ENCODE measurements around the gene EPHB6. TPM values are rescaled to one million over a fixed set of nuclear protein-coding genes. Genes with fewer than 3 reads are reported as not detected.

Gene EPHB6
- polyA plus RNA-seq, 3 donors, result 17.3 to 23.9 (median 23.5) TPM

DNA sequence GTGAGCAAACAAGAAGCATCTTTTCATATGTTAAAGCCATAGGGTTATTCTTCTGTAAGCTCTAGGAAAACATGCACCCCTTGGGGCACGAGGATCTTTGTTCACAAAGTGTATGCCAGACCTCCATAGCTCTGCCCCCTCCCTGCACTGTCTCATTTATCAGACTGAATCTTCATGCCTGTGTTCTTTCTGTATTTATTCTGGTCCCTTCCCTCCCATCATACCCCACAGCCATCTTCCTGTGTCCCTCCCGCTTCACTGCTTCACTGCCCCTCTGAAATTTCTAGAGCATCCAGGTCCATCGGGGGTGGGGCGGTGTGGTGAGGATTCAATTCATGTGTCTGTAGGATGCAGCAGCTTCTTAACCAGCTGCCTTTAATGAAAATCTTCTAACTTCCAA is 7.5 kb downstream of the EPHB6 start:
- DNase-seq (ENCODE audit: extremely low read depth in 1 of 11, low read depth in 9 of 11, low spot score in 4 of 11), result no peak

DNA sequence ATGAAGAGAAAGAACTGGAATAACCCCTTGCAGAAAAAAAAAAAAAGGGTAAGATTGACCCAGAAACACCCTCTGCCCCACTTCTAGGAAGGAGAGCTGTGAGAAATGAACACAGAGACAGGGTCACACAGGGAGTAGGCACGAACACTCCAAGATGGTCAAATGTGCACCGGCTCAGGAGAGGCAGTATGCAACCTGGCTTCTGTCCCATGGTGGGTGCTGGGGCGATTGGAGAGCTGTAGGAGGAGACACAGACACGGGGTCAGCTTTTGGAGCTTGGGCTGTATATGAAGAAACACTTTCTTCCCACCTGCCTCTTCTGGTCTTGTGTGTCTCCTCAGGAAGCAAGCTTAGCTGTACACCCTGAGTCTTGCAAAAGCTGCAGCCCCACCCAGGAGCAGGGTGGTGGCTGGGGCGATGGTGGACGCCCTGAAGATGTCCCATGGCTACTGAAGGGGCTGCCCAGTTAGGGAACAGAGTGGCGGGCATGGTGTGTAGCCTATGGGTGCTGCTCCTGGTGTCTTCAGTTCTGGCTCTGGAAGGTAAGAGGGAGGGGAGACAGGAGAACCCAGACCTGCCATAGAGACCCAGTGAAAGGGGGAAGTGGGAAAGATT is 8.0 kb downstream of the EPHB6 start:
- DNase-seq (ENCODE audit: extremely low read depth in 1 of 11, low read depth in 9 of 11, low spot score in 4 of 11), result no peak

DNA sequence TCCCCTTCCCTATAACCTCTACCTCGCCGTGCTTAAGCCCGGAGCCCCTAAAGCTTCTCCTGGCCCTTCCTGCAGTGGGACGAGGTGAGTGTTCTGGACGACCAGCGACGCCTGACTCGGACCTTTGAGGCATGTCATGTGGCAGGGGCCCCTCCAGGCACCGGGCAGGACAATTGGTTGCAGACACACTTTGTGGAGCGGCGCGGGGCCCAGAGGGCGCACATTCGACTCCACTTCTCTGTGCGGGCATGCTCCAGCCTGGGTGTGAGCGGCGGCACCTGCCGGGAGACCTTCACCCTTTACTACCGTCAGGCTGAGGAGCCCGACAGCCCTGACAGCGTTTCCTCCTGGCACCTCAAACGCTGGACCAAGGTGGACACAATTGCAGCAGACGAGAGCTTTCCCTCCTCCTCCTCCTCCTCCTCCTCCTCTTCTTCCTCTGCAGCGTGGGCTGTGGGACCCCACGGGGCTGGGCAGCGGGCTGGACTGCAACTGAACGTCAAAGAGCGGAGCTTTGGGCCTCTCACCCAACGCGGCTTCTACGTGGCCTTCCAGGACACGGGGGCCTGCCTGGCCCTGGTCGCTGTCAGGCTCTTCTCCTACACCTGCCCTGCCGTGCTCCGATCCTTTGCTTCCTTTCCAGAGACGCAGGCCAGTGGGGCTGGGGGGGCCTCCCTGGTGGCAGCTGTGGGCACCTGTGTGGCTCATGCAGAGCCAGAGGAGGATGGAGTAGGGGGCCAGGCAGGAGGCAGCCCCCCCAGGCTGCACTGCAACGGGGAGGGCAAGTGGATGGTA is 9.2 kb downstream of the EPHB6 start:
- no peak for DNase-seq (ENCODE audit: extremely low read depth in 1 of 11, low read depth in 9 of 11, low spot score in 4 of 11)

DNA sequence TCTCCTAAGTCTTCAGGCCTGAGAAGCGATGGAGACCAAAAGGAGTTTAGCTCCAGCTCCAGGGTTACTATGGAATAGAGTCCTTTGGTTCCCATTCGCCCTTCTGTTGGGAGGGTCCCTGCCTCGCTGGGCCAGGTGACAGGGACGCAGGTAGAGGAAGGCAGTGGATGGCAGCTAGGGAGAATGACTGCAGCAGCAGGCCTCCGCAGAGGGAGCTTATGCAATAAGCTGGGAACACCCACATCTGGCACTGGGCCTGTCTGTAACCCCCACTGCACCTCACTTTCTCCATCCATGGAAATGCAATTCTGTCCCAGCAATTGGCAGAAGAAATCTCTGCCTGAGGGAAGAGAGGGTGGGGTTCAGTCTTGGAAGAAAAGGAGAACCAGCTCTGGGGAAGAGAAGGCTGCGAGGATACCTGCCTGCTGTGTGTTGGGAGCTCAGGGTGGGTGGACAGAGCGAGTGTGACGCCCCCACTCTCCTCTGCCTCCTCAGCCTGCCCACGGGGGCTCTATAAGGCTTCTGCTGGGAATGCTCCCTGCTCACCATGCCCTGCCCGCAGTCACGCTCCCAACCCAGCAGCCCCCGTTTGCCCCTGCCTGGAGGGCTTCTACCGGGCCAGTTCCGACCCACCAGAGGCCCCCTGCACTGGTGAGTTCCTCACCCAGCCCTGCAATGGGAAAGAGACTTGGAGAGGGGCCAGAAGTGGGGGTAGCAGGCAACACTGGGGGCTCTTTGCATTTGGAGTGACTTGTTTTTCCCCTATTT is 10.3 kb downstream of the EPHB6 start:
- DNase-seq (ENCODE audit: extremely low read depth in 1 of 11, low read depth in 9 of 11, low spot score in 4 of 11), result no peak

DNA sequence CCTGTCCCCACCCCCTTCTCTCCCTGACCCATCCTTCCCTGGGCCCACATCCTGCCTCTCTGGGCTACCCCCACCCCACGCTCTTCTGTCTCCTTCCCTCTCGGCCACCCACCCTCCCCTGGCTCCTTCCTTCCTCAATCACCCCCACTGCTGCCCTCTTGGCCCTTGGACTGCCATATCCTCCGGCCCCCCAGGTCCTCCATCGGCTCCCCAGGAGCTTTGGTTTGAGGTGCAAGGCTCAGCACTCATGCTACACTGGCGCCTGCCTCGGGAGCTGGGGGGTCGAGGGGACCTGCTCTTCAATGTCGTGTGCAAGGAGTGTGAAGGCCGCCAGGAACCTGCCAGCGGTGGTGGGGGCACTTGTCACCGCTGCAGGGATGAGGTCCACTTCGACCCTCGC is 10.9 kb downstream of the EPHB6 start:
- DNase-seq (ENCODE audit: extremely low read depth in 1 of 11, low read depth in 9 of 11, low spot score in 4 of 11), result no peak

DNA sequence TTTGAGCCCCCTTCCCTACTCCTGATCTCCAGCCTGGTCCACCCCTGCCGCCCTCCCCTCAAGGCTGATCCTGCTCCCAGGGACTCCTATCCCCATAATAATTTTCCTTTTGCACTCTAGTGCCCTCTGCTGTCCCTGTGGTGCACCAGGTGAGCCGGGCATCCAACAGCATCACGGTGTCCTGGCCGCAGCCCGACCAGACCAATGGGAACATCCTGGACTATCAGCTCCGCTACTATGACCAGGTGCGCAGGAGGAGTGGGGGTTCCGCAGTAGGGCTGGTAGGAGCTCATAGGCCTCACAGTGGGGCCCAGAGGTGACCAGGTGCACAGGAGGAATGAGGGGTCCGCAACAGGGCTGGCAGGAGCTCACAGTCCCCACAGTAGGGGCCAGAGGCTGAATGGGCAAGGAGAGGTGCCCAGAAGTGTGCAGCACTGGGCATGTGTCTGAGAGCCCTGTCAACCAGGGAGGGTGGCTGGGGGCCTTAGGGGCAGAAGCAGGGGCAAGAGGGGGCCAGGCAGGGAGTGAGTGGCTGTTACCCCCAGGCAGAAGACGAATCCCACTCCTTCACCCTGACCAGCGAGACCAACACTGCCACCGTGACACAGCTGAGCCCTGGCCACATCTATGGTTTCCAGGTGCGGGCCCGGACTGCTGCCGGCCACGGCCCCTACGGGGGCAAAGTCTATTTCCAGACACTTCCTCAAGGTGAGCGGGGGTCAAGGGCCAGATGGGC is 11.7 kb downstream of the EPHB6 start:
- DNase-seq (ENCODE audit: extremely low read depth in 1 of 11, low read depth in 9 of 11, low spot score in 4 of 11), result peak in 1 of 11 donors; percentile 15

DNA sequence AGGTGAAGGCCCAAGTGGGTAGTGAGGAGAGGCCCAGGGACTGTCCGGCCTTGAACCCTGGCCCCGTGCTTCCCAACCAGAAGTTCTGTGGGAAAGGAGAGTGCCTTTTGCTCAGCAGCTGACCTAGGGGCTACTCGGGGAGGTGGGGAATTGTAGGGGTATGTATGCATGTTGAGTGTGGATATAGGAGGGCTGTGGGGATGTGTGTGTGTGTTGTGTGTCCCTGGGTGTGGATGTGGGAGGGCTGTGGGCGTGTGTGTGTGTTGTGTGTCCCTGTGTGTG is 12.2 kb downstream of the EPHB6 start:
- no peak for DNase-seq (ENCODE audit: extremely low read depth in 1 of 11, low read depth in 9 of 11, low spot score in 4 of 11)

DNA sequence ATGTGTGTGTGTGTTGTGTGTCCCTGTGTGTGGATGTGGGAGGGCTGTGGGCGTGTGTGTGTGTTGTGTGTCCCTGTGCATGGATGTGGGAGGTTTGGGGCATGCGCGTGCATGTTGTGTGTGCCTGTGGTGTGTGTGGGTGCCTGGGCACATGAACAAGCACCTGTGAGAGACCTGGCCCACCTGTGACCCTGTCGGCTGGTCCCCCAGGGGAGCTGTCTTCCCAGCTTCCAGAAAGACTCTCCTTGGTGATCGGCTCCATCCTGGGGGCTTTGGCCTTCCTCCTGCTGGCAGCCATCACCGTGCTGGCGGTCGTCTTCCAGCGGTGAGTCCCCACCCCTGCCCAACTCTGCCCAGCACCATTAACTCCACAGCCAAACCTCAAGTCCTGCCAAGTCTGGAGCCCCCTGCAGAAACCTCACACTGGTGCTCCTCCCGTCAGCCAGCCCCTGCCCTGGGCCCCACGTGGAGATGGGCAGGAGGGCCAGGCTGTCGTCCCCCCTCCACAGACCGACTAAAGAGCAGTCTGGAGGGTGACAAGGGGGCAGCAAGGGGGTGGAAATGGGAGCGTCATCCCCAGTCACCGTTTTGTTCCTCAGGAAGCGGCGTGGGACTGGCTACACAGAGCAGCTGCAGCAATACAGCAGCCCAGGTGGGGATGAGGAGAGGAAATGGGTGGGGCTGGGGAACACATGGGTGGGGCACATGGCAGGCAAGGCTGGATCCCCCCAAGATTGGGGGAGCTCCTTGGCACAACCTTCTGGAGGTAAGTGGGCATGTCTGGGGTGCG is 12.7 kb downstream of the EPHB6 start:
- DNase-seq (ENCODE audit: extremely low read depth in 1 of 11, low read depth in 9 of 11, low spot score in 4 of 11), result no peak

DNA sequence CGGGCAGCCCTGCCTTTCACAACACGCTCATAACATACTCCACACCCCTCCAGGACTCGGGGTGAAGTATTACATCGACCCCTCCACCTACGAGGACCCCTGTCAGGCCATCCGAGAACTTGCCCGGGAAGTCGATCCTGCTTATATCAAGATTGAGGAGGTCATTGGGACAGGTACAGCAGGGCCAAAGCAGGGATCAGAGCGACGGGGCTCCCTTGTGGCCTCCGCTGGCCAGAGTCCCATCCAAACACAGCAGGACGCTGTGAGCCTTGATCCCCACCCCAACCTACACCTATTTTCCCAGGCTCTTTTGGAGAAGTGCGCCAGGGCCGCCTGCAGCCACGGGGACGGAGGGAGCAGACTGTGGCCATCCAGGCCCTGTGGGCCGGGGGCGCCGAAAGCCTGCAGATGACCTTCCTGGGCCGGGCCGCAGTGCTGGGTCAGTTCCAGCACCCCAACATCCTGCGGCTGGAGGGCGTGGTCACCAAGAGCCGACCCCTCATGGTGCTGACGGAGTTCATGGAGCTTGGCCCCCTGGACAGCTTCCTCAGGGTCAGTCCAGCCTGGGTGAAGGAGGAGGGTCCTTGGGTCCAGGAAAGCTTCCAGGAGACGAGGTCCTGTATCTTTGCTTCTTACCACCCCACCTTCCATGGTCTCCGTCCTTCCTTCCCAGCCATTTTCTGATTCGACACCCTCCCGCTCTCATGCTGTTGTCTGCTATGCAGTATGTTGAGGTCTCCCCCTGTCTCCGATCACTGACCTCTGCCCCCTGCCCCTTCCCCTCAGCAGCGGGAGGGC is 13.5 kb downstream of the EPHB6 start:
- no peak for DNase-seq (ENCODE audit: extremely low read depth in 1 of 11, low read depth in 9 of 11, low spot score in 4 of 11)

DNA sequence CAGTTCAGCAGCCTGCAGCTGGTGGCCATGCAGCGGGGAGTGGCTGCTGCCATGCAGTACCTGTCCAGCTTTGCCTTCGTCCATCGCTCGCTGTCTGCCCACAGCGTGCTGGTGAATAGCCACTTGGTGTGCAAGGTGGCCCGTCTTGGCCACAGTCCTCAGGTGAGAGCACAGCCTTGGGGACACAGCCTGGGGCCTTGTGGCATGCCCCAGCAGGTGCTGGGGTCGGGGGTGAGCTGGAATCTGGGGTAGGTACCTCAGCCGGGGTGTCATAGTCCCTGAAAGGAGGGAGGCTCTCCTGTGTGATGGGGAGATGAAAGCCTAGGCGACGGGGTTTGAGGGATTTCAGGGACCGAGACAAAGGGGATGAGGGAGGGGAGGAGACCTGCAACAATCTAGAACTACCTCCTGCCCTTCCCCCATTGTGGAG is 14.1 kb downstream of the EPHB6 start:
- no peak for DNase-seq (ENCODE audit: extremely low read depth in 1 of 11, low read depth in 9 of 11, low spot score in 4 of 11)

DNA sequence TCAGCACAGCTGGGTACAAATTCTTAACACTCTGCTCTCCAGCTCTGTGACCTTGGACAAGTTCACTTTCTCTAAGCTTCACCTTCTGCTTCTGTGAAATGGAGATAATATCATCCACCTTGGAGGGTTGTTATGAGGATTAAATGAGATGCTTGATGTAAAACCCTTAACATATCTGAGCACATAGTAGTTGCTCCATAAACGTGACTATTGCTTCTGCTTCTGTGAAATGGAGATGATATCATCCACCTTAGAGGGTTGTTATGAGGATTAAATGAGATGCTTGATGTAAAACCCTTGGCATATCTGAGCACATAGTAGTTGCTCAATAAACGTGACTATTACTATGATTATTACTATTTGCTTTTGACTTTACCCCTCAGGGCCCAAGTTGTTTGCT is 14.6 kb downstream of the EPHB6 start:
- DNase-seq (ENCODE audit: extremely low read depth in 1 of 11, low read depth in 9 of 11, low spot score in 4 of 11), result no peak

DNA sequence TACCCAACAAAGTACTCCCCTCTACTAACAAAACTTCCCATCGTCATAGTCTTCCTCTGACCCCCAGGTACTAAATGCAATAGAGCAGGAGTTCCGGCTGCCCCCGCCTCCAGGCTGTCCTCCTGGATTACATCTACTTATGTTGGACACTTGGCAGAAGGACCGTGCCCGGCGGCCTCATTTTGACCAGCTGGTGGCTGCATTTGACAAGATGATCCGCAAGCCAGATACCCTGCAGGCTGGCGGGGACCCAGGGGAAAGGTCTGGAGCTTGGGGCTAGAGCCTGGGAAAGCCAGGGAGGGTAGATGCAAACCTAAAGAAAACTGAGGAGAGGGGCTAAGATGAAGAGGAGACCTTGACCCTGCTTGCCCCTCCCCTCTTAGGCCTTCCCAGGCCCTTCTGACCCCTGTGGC is 15.3 kb downstream of the EPHB6 start:
- no peak for DNase-seq (ENCODE audit: extremely low read depth in 1 of 11, low read depth in 9 of 11, low spot score in 4 of 11)

DNA sequence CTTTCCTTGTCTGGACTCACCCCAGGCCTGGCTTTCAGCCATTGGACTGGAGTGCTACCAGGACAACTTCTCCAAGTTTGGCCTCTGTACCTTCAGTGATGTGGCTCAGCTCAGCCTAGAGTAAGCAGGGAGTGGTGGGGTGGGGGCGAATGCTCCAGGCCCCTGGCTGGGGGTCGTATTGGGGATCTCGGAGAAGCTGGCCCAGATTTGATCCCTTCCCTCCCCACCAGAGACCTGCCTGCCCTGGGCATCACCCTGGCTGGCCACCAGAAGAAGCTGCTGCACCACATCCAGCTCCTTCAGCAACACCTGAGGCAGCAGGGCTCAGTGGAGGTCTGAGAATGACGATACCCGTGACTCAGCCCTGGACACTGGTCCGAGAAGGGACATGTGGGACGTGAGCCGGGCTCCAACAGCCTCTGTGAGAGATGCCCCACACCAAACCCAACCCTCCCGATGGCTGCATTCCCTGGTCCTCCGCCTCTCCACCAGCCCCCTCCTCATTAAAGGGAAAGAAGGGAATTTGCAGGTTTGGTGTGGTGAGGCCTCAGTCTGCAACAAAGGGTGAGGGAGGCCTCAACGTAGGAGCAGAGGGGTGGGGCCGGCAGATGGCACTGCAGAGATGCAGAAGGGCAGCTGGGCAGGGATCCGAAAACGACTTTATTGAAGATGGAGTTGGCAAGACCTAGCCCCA is 15.8 kb downstream of the EPHB6 start:
- no peak for DNase-seq (ENCODE audit: extremely low read depth in 1 of 11, low read depth in 9 of 11, low spot score in 4 of 11)

DNA sequence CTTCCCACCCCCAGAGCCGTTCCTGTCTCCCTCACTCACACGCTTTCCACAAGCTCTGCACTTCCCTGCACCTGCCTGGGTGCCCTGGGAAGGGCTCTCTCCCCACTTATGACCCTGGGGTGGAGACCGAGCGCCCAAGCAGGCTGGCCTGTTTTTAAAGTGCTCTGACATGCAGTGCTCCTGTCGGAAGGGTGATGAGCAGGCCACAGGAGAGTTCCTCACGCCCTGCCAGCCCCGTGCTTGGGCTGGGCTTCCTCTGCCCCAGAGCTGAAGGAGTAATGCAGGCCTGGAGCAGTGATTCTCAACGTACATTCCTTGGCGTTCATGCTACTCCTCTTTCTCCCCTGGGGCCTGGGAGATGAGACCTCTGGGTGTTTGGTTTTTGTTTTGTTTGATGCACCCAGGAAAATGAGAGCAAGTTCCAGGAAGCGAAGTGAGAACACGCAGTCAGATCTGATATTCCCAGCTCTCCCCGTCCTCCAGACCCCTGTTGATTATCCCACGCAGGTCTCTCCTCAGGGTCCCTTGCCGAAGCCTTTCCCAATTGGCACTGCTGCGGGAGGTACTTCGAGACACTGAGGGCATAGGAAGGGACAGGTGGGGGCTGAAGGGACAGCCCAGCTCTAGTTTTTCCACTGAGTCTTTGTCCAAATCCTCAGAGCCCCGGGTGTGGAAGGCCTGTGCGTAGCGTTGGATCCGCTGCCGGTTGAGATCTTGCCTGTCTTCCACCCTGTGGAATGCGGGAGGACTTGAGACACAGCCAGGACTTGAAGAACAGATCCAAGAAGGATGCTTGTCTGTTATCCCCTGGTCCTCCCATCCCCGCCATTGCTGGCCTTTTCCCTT is 16.6 kb downstream of the EPHB6 start:
- no peak for DNase-seq (ENCODE audit: extremely low read depth in 1 of 11, low read depth in 9 of 11, low spot score in 4 of 11)

DNA sequence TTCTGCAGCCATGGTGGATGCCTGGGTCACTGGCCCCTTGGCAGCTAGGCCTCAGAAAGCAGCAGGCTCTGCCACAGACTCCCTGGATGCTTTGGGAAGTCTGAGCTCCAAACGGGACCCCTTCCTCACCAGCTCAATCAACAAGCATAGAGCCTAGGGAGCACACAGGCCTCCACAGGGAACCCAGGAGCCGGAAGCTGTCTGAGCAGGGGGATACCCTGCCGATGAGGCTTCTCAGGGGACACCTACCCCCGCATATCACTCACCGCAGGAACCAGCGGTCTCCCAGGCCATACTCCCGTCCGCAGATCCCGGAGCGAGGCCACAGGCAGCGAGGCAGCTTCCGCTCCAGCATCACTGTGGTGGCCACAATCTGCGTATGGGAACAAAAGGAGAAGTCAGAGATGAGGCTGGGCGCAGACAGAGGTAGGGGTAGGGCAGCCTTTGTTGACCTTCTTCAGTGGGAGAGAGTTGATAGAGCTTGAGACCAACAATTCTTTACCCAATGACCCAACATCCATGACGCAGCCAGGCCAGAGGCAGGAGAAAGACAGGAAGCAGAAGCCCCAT is 17.3 kb downstream of the EPHB6 start:
- DNase-seq (ENCODE audit: extremely low read depth in 1 of 11, low read depth in 9 of 11, low spot score in 4 of 11), result no peak

DNA sequence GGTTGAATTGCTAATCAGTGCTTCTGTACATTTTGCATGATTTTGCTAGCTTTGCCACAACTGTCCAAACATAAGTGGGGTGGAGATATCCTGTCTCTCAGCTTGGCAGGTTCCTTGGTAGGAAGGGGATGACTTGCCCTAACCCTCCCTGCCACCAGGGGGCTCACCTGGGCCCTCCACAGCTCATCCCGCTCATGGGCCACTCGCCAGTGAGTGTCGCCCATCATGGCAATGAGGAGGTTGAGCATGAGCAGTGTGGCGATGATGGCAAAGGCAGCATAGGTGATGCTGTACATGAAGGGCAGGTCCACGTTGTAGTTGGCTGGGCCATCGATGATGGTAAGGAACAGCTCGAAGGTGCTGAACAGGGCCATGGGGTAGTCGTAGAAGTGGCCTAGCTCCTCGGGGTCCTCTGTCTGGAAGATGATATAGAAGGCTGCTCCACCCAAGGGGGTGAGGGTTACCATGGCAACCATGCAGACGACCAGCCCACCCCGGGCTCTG is 18.5 kb downstream of the EPHB6 start:
- no peak for DNase-seq (ENCODE audit: extremely low read depth in 1 of 11, low read depth in 9 of 11, low spot score in 4 of 11)
